ENCODE data around the gene KRT10. TPM values are rescaled to one million over a fixed set of nuclear protein-coding genes. Genes with fewer than 3 reads are reported as not detected.

Gene KRT10
- total RNA-seq, 1 experiment from 2014 or later = 48.6 TPM

DNA sequence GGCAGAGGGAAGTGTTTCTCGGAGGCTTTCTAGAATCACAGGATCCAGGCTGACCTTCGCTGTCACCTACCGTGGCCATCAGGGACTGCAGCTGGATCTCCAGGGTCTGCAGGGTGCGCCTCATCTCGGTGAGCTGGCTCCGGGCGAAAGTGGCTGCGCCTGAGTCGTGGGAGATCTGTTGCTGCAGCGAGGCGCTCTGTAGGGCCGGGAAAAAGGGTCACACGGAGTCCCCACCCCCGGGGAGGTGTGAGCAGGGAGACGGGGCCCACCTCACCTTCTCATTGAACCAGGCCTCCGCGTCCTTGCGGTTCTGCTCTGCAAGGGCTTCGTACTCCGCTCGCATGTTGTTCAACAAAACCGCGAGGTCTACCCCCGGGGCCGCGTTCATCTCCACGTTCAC, 25.6 kb downstream of the KRT10 start:
- Histone ChIP-seq H3K9me3 (no peaks in the 10 kb centered on the region), H3K4me1 (no peaks in the 10 kb centered on the region), H3K4me3 (ENCODE audit: low read depth, low read length) (no peak overlapping the region), H3K27me3 (replicated peaks; ENCODE audit: control insufficient read depth, insufficient read depth, low read length) (no peaks in the 10 kb centered on the region), H3K36me3 (ENCODE audit: control insufficient read depth, insufficient read depth, low read length) (no peaks in the 10 kb centered on the region)
- H3K27me3 Mint-ChIP-seq (ENCODE audit: insufficient read depth, unreplicated experiment) = peaks cover 9% of the 10 kb centered on the region
- BruUV-seq (replicated peaks) = no TSS peak
- H3K9me3 Mint-ChIP-seq (ENCODE audit: unreplicated experiment) = no peaks in the 10 kb centered on the region
- no peaks in the 10 kb centered on the region for H3K4me1 Mint-ChIP-seq (ENCODE audit: low read depth, unreplicated experiment)
- TF ChIP-seq, protein P1, sequence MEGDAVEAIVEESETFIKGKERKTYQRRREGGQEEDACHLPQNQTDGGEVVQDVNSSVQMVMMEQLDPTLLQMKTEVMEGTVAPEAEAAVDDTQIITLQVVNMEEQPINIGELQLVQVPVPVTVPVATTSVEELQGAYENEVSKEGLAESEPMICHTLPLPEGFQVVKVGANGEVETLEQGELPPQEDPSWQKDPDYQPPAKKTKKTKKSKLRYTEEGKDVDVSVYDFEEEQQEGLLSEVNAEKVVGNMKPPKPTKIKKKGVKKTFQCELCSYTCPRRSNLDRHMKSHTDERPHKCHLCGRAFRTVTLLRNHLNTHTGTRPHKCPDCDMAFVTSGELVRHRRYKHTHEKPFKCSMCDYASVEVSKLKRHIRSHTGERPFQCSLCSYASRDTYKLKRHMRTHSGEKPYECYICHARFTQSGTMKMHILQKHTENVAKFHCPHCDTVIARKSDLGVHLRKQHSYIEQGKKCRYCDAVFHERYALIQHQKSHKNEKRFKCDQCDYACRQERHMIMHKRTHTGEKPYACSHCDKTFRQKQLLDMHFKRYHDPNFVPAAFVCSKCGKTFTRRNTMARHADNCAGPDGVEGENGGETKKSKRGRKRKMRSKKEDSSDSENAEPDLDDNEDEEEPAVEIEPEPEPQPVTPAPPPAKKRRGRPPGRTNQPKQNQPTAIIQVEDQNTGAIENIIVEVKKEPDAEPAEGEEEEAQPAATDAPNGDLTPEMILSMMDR (IDR thresholded peaks at IDR 0.05; ENCODE audit: insufficient read depth in 1 of 2, low read depth in 1 of 2, low read length in 1 of 2, severe bottlenecking in 1 of 2, unreplicated experiment in 1 of 2) = no peak
- CTCF ChIA-PET = no interaction called here
- POLR2A ChIA-PET = no interaction called here
- no peak overlapping the region for H3K27ac Mint-ChIP-seq (ENCODE audit: unreplicated experiment)
- no peak for DNase-seq
- no peaks in the 10 kb centered on the region for H3K36me3 Mint-ChIP-seq (ENCODE audit: insufficient read depth, unreplicated experiment)
- no peak overlapping the region for H3K4me3 Mint-ChIP-seq (ENCODE audit: unreplicated experiment)
- intact Hi-C loops (cut with micrococcal nuclease; ENCODE audit: unreplicated experiment) = no loop called here

DNA sequence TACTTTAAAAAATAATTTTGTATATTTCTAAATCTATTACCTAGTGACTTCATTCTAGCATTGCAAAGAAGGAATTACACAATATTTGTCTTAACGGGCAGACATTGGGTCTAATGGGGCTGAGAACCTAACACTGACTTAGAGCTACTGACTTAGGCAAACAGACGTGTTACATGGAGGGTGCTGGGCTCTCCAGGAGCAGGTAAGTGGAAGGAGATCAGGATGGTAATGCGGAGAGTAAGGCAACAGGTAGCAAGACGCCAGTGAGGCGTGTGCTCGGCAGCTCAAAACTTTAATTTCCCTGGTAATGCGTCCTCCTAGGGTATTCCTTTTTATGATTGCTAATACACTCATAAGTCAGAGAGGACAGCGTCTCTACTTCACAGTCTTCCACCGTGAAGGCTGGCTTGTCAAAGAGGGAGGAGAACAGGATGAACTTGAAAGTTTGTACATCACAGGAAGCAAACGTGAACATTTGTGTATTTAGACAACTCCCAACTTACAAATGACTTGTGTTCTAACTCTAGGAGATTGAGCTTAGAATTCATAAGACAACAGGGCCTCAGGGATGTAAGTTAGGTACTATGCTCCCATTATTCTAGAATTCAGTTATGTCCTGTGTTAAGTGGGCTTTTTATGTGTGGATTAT, 27.3 kb downstream of the KRT10 start:
- ChIA-PET CTCF (interaction anchor here (0.6 to 1.2 kb wide), 3 partner anchors 178 to 180 kb away, joined by 3 to 5 read pairs (median 3); no protein-coding TSS in a partner anchor), POLR2A (interaction anchor here (1.0 kb wide), 1 partner anchor 893 kb away, joined by 3 read pairs; the partner anchor contains the start of gene EIF1)
- no peaks in the 10 kb centered on the region for H3K36me3 Mint-ChIP-seq (ENCODE audit: insufficient read depth, unreplicated experiment)
- H3K4me1 ChIP-seq = no peaks in the 10 kb centered on the region
- H3K27me3 ChIP-seq (replicated peaks; ENCODE audit: control insufficient read depth, insufficient read depth, low read length) = no peaks in the 10 kb centered on the region
- H3K36me3 ChIP-seq (ENCODE audit: control insufficient read depth, insufficient read depth, low read length) = no peaks in the 10 kb centered on the region
- H3K27me3 Mint-ChIP-seq (ENCODE audit: insufficient read depth, unreplicated experiment) = peaks cover 9% of the 10 kb centered on the region
- TF ChIP-seq, protein P1 (IDR thresholded peaks at IDR 0.05; ENCODE audit: insufficient read depth in 1 of 2, low read depth in 1 of 2, low read length in 1 of 2, severe bottlenecking in 1 of 2, unreplicated experiment in 1 of 2) = no peak
- H3K4me3 Mint-ChIP-seq (ENCODE audit: unreplicated experiment) = no peak overlapping the region
- H3K9me3 ChIP-seq = no peaks in the 10 kb centered on the region
- H3K9me3 Mint-ChIP-seq (ENCODE audit: unreplicated experiment) = no peaks in the 10 kb centered on the region
- no peak overlapping the region for H3K27ac Mint-ChIP-seq (ENCODE audit: unreplicated experiment)
- H3K4me3 ChIP-seq (ENCODE audit: low read depth, low read length) = no peak overlapping the region
- no peak for DNase-seq
- H3K4me1 Mint-ChIP-seq (ENCODE audit: low read depth, unreplicated experiment) = no peaks in the 10 kb centered on the region
- BruUV-seq (replicated peaks) = no TSS peak
- intact Hi-C loops (cut with micrococcal nuclease; ENCODE audit: unreplicated experiment) = no loop called here

DNA sequence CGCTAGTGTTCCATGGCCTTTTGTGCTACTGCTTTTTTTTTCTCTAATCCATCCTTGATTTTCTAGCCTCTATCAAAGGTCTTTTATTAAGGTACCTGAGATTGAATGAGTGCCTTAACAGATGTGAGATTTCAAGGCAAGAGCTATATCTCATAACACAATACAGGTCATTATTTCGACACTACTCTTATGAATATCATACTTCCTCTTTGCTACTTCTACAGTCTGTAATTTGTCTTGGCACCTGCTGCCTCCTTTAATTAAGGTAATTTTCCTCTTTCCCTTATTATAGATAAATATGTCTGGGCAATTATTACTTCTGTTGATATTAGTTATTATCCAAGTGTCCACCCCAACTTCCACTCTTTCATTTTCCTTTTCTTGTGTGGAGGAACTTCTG, 27.9 kb downstream of the KRT10 start:
- Mint-ChIP-seq H3K36me3 (ENCODE audit: insufficient read depth, unreplicated experiment) (no peaks in the 10 kb centered on the region), H3K4me1 (ENCODE audit: low read depth, unreplicated experiment) (no peaks in the 10 kb centered on the region), H3K27ac (ENCODE audit: unreplicated experiment) (no peak overlapping the region), H3K9me3 (ENCODE audit: unreplicated experiment) (no peaks in the 10 kb centered on the region), H3K27me3 (ENCODE audit: insufficient read depth, unreplicated experiment) (peaks cover 9% of the 10 kb centered on the region), H3K4me3 (ENCODE audit: unreplicated experiment) (no peak overlapping the region)
- Histone ChIP-seq H3K4me1 (no peaks in the 10 kb centered on the region), H3K27me3 (replicated peaks; ENCODE audit: control insufficient read depth, insufficient read depth, low read length) (no peaks in the 10 kb centered on the region), H3K36me3 (ENCODE audit: control insufficient read depth, insufficient read depth, low read length) (no peaks in the 10 kb centered on the region), H3K4me3 (ENCODE audit: low read depth, low read length) (no peak overlapping the region), H3K9me3 (no peaks in the 10 kb centered on the region)
- no TSS peak for BruUV-seq (replicated peaks)
- intact Hi-C loops (cut with micrococcal nuclease; ENCODE audit: unreplicated experiment) = no loop called here
- CTCF ChIA-PET = interaction anchor here (0.6 to 1.2 kb wide), 2 partner anchors 177 to 179 kb away, joined by 3 to 5 read pairs; no protein-coding TSS in a partner anchor
- POLR2A ChIA-PET = no interaction called here
- DNase-seq = no peak
- TF ChIP-seq, protein P1 (IDR thresholded peaks at IDR 0.05; ENCODE audit: insufficient read depth in 1 of 2, low read depth in 1 of 2, low read length in 1 of 2, severe bottlenecking in 1 of 2, unreplicated experiment in 1 of 2) = no peak
